ENCODE measurements around the gene ASGR1. TPM values are rescaled to one million over a fixed set of nuclear protein-coding genes. Genes with fewer than 3 reads are reported as not detected.
"Not testable (repeated sequence)": the region's sequence is repeated elsewhere in the genome, so short reads cannot be mapped to it uniquely, and the experiment has no call there.

Gene ASGR1
- total RNA-seq, 2 experiments from 2014 or later: 0.64 to 0.85 TPM

GRCh38 chr17:7128160-7128559, 51.0 kb downstream of the ASGR1 start:
- POLR2A ChIA-PET: no interaction called here
- Mint-ChIP-seq H3K27me3 (no peaks in the 10 kb centered on the region), H3K27ac (no peak overlapping the region), H3K4me1 (ENCODE audit: low read depth) (peaks cover 20% of the 10 kb centered on the region), H3K36me3 (ENCODE audit: low read depth) (no peaks in the 10 kb centered on the region), H3K4me3 (no peak overlapping the region), H3K9me3 (no peaks in the 10 kb centered on the region)
- H3K36me3 ChIP-seq (ENCODE audit: insufficient read depth, low read length): no peaks in the 10 kb centered on the region
- DNase-seq (no peak), ATAC-seq (ENCODE audit: poor library complexity) (no peak)
- no peak overlapping the region for H3K4me3 ChIP-seq (ENCODE audit: low read length)
- no peaks in the 10 kb centered on the region for H3K27me3 ChIP-seq (ENCODE audit: control insufficient read depth in 1 of 2, insufficient read depth in 2 of 2, low read length in 2 of 2)
- TF ChIP-seq, protein P1, sequence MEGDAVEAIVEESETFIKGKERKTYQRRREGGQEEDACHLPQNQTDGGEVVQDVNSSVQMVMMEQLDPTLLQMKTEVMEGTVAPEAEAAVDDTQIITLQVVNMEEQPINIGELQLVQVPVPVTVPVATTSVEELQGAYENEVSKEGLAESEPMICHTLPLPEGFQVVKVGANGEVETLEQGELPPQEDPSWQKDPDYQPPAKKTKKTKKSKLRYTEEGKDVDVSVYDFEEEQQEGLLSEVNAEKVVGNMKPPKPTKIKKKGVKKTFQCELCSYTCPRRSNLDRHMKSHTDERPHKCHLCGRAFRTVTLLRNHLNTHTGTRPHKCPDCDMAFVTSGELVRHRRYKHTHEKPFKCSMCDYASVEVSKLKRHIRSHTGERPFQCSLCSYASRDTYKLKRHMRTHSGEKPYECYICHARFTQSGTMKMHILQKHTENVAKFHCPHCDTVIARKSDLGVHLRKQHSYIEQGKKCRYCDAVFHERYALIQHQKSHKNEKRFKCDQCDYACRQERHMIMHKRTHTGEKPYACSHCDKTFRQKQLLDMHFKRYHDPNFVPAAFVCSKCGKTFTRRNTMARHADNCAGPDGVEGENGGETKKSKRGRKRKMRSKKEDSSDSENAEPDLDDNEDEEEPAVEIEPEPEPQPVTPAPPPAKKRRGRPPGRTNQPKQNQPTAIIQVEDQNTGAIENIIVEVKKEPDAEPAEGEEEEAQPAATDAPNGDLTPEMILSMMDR (IDR thresholded peaks at IDR 0.05): no peak
- peaks cover 17% of the 10 kb centered on the region for H3K4me1 ChIP-seq (ENCODE audit: insufficient read depth, low read length)
- no peaks in the 10 kb centered on the region for H3K9me3 ChIP-seq (ENCODE audit: control insufficient read depth in 1 of 2, insufficient read depth in 1 of 2, low read length in 2 of 2)
- CTCF ChIA-PET: interaction anchor here (0.7 kb wide), 1 partner anchor 76 kb away, joined by 3 read pairs; no protein-coding TSS in a partner anchor
- intact Hi-C loops (cut with DNase I, micrococcal nuclease): no loop called here
- no peak overlapping the region for H3K27ac ChIP-seq (ENCODE audit: low read depth in 1 of 2, low read length in 2 of 2)

- H3K27ac ChIP-seq (ENCODE audit: low read depth in 1 of 2, low read length in 2 of 2); H3K27me3 ChIP-seq (ENCODE audit: control insufficient read depth in 1 of 2, insufficient read depth in 2 of 2, low read length in 2 of 2); H3K36me3 ChIP-seq (ENCODE audit: insufficient read depth, low read length); intact Hi-C loops (cut with DNase I, micrococcal nuclease); H3K9me3 Mint-ChIP-seq; H3K9me3 ChIP-seq (ENCODE audit: control insufficient read depth in 1 of 2, insufficient read depth in 1 of 2, low read length in 2 of 2); H3K36me3 Mint-ChIP-seq (ENCODE audit: low read depth); DNase-seq; CTCF ChIA-PET; H3K4me3 ChIP-seq (ENCODE audit: low read length); H3K27me3 Mint-ChIP-seq; ATAC-seq (ENCODE audit: poor library complexity); H3K27ac Mint-ChIP-seq; POLR2A ChIA-PET; H3K4me3 Mint-ChIP-seq: not testable (repeated sequence)
- H3K4me1 ChIP-seq (ENCODE audit: insufficient read depth, low read length): peaks cover 10% of the 10 kb centered on the region
- H3K4me1 Mint-ChIP-seq (ENCODE audit: low read depth): peaks cover 14% of the 10 kb centered on the region
Measured at GRCh38 chr17:7127501-7127900, 51.7 kb downstream of the ASGR1 start.

- H3K9me3 Mint-ChIP-seq; ATAC-seq (ENCODE audit: poor library complexity); intact Hi-C loops (cut with DNase I, micrococcal nuclease); H3K9me3 ChIP-seq (ENCODE audit: control insufficient read depth in 1 of 2, insufficient read depth in 1 of 2, low read length in 2 of 2); H3K27ac ChIP-seq (ENCODE audit: low read depth in 1 of 2, low read length in 2 of 2); H3K27ac Mint-ChIP-seq; H3K4me1 Mint-ChIP-seq (ENCODE audit: low read depth); H3K27me3 Mint-ChIP-seq; H3K27me3 ChIP-seq (ENCODE audit: control insufficient read depth in 1 of 2, insufficient read depth in 2 of 2, low read length in 2 of 2); H3K4me3 Mint-ChIP-seq; H3K36me3 ChIP-seq (ENCODE audit: insufficient read depth, low read length); POLR2A ChIA-PET; H3K4me3 ChIP-seq (ENCODE audit: low read length); H3K4me1 ChIP-seq (ENCODE audit: insufficient read depth, low read length); H3K36me3 Mint-ChIP-seq (ENCODE audit: low read depth); DNase-seq: not testable (repeated sequence)
- CTCF ChIA-PET: interaction anchor here (1.1 kb wide), 1 partner anchor 74 kb away, joined by 3 read pairs; no protein-coding TSS in a partner anchor
Measured at GRCh38 chr17:7126386-7126785, 52.8 kb downstream of the ASGR1 start.

- Histone ChIP-seq H3K4me1 (ENCODE audit: insufficient read depth, low read length) (no peaks in the 10 kb centered on the region), H3K9me3 (ENCODE audit: control insufficient read depth in 1 of 2, insufficient read depth in 1 of 2, low read length in 2 of 2) (no peaks in the 10 kb centered on the region), H3K4me3 (ENCODE audit: low read length) (no peak overlapping the region), H3K36me3 (ENCODE audit: insufficient read depth, low read length) (no peaks in the 10 kb centered on the region), H3K27me3 (ENCODE audit: control insufficient read depth in 1 of 2, insufficient read depth in 2 of 2, low read length in 2 of 2) (peaks cover 0 to 2% of the 10 kb centered on the region in 2 experiments), H3K27ac (ENCODE audit: low read depth in 1 of 2, low read length in 2 of 2) (no peak overlapping the region)
- Mint-ChIP-seq H3K4me3 (no peak overlapping the region), H3K27me3 (peaks cover 18% of the 10 kb centered on the region), H3K27ac (no peak overlapping the region), H3K4me1 (ENCODE audit: low read depth) (no peaks in the 10 kb centered on the region), H3K9me3 (no peaks in the 10 kb centered on the region), H3K36me3 (ENCODE audit: low read depth) (no peaks in the 10 kb centered on the region)
- CTCF ChIA-PET: interaction anchor here (1.1 to 1.8 kb wide), 2 partner anchors 12 to 73 kb away, joined by 3 to 6 read pairs; no protein-coding TSS in a partner anchor
- intact Hi-C loops (cut with DNase I, micrococcal nuclease): no loop called here
- DNase-seq (no peak), ATAC-seq (ENCODE audit: poor library complexity) (no peak)
- POLR2A ChIA-PET: no interaction called here
- TF ChIP-seq, protein P1 (IDR thresholded peaks at IDR 0.05): no peak
Measured at GRCh38 chr17:7124923-7125322, 54.2 kb downstream of the ASGR1 start.

Measured in CD4-positive, alpha-beta T cell (primary cell).